Prostate gland (tissue), 2 donors: ENCODE measurements around the gene DYSF.

Experiments used
- CTCF ChIP-seq, 4 experiments: fragments of 200-600 bp in 2 of 4; fragments of 450-650 bp in 2 of 4; sonication (generic) in 2 of 4; IDR thresholded peaks; 1 replicate in 3 of 4; 2 replicates in 1 of 4; pipeline ENCODE4 v1.5.1; 2016 to 2019; ENCODE audit warnings: antibody characterized with exemption in 4 of 4, mild to moderate bottlenecking in 2 of 4, moderate library complexity in 2 of 4
- POLR2A ChIP-seq: fragments of 450-650 bp; IDR thresholded peaks from one replicate; pipeline ENCODE4 v1.6.1; 2016; ENCODE audit warnings: antibody characterized with exemption, mild to moderate bottlenecking
- POLR2AphosphoS5 ChIP-seq: sonication (generic); formaldehyde crosslinking; IDR thresholded peaks from one replicate; pipeline ENCODE4 v1.6.1; 2017; ENCODE audit warnings: antibody characterized with exemption

GRCh38 chr2:71712158-71712818 is 258.9 kb downstream of the DYSF start:
- no peak for TF ChIP-seq CTCF (IDR thresholded peaks at IDR 0.05)
- no peak for TF ChIP-seq POLR2AphosphoS5
- no peak for TF ChIP-seq POLR2A
